Measurements from ENCODE around the gene HK1.

The HK1 gene

GRCh38 chr10:69334302-69335062 lies 56.2 kb downstream of the HK1 start:
- H3K4me3 ChIP-seq (ENCODE audit: insufficient read depth, low read depth, low read length): no peak overlapping the region
- no peaks in the 10 kb centered on the region for H3K36me3 ChIP-seq (ENCODE audit: control insufficient read depth, insufficient read depth, low read length)
- H3K27ac ChIP-seq (ENCODE audit: insufficient read depth, low read depth, low read length, poor library complexity, severe bottlenecking): no peak overlapping the region
- 87 to 89% methylated on average over 19 of the region's 19 CpGs for WGBS, 2 experiments
- H3K27me3 ChIP-seq (ENCODE audit: control insufficient read depth, insufficient read depth, low read length, poor library complexity, severe bottlenecking): no peaks in the 10 kb centered on the region
- H3K4me1 ChIP-seq (ENCODE audit: control insufficient read depth, insufficient read depth, low read length): peaks cover 36% of the 10 kb centered on the region
- no peaks in the 10 kb centered on the region for H3K9me3 ChIP-seq (ENCODE audit: control insufficient read depth, low read length)

- Histone ChIP-seq H3K36me3 (ENCODE audit: control insufficient read depth, insufficient read depth, low read length) (no peaks in the 10 kb centered on the region), H3K27ac (ENCODE audit: insufficient read depth, low read depth, low read length, poor library complexity, severe bottlenecking) (no peak overlapping the region), H3K4me3 (ENCODE audit: insufficient read depth, low read depth, low read length) (no peak overlapping the region), H3K9me3 (ENCODE audit: control insufficient read depth, low read length) (no peaks in the 10 kb centered on the region), H3K27me3 (ENCODE audit: control insufficient read depth, insufficient read depth, low read length, poor library complexity, severe bottlenecking) (no peaks in the 10 kb centered on the region), H3K4me1 (ENCODE audit: control insufficient read depth, insufficient read depth, low read length) (peaks cover 30% of the 10 kb centered on the region)
- 93 to 94% methylated on average over 13 of the region's 13 CpGs for WGBS, 2 experiments
Measured at GRCh38 chr10:69335063-69335587, 56.8 kb downstream of the HK1 start.

GRCh38 chr10:69335613-69336012 lies 57.3 kb downstream of the HK1 start:
- no peaks in the 10 kb centered on the region for H3K27me3 ChIP-seq (ENCODE audit: control insufficient read depth, insufficient read depth, low read length, poor library complexity, severe bottlenecking)
- no peak overlapping the region for H3K4me3 ChIP-seq (ENCODE audit: insufficient read depth, low read depth, low read length)
- no peaks in the 10 kb centered on the region for H3K9me3 ChIP-seq (ENCODE audit: control insufficient read depth, low read length)
- 93 to 94% methylated on average over 7 to 8 of the region's 8 CpGs for WGBS, 2 experiments
- peaks cover 29% of the 10 kb centered on the region for H3K4me1 ChIP-seq (ENCODE audit: control insufficient read depth, insufficient read depth, low read length)
- no peak overlapping the region for H3K27ac ChIP-seq (ENCODE audit: insufficient read depth, low read depth, low read length, poor library complexity, severe bottlenecking)
- H3K36me3 ChIP-seq (ENCODE audit: control insufficient read depth, insufficient read depth, low read length): no peaks in the 10 kb centered on the region

- 91 to 97% methylated on average over 2 of the region's 2 CpGs for WGBS, 2 experiments
Measured at GRCh38 chr10:69336952-69337295, 58.6 kb downstream of the HK1 start.

GRCh38 chr10:69337296-69338132 lies 59.2 kb downstream of the HK1 start:
- Histone ChIP-seq H3K27me3 (ENCODE audit: control insufficient read depth, insufficient read depth, low read length, poor library complexity, severe bottlenecking) (no peaks in the 10 kb centered on the region), H3K27ac (ENCODE audit: insufficient read depth, low read depth, low read length, poor library complexity, severe bottlenecking) (no peak overlapping the region), H3K4me3 (ENCODE audit: insufficient read depth, low read depth, low read length) (no peak overlapping the region), H3K4me1 (ENCODE audit: control insufficient read depth, insufficient read depth, low read length) (peaks cover 29% of the 10 kb centered on the region), H3K9me3 (ENCODE audit: control insufficient read depth, low read length) (no peaks in the 10 kb centered on the region), H3K36me3 (ENCODE audit: control insufficient read depth, insufficient read depth, low read length) (no peaks in the 10 kb centered on the region)
- WGBS, 2 experiments: 55 to 63% methylated on average over 16 of the region's 16 CpGs

More at GRCh38 chr10:69336952-69337295, 58.6 kb downstream of the HK1 start:
- Histone ChIP-seq H3K9me3 (ENCODE audit: control insufficient read depth, low read length) (no peaks in the 10 kb centered on the region), H3K4me3 (ENCODE audit: insufficient read depth, low read depth, low read length) (no peak overlapping the region), H3K27ac (ENCODE audit: insufficient read depth, low read depth, low read length, poor library complexity, severe bottlenecking) (no peak overlapping the region), H3K4me1 (ENCODE audit: control insufficient read depth, insufficient read depth, low read length) (peaks cover 29% of the 10 kb centered on the region), H3K36me3 (ENCODE audit: control insufficient read depth, insufficient read depth, low read length) (no peaks in the 10 kb centered on the region), H3K27me3 (ENCODE audit: control insufficient read depth, insufficient read depth, low read length, poor library complexity, severe bottlenecking) (no peaks in the 10 kb centered on the region)

- no peaks in the 10 kb centered on the region for H3K36me3 ChIP-seq (ENCODE audit: control insufficient read depth, insufficient read depth, low read length)
- WGBS, 2 experiments: 88 to 89% methylated on average over 8 of the region's 8 CpGs
- no peaks in the 10 kb centered on the region for H3K27me3 ChIP-seq (ENCODE audit: control insufficient read depth, insufficient read depth, low read length, poor library complexity, severe bottlenecking)
- H3K27ac ChIP-seq (ENCODE audit: insufficient read depth, low read depth, low read length, poor library complexity, severe bottlenecking): no peak overlapping the region
- H3K4me3 ChIP-seq (ENCODE audit: insufficient read depth, low read depth, low read length): no peak overlapping the region
- peaks cover 28% of the 10 kb centered on the region for H3K4me1 ChIP-seq (ENCODE audit: control insufficient read depth, insufficient read depth, low read length)
- H3K9me3 ChIP-seq (ENCODE audit: control insufficient read depth, low read length): no peaks in the 10 kb centered on the region
Measured at GRCh38 chr10:69338133-69338456, 59.8 kb downstream of the HK1 start.

GRCh38 chr10:69338547-69339450 lies 60.5 kb downstream of the HK1 start:
- H3K27me3 ChIP-seq (ENCODE audit: control insufficient read depth, insufficient read depth, low read length, poor library complexity, severe bottlenecking): no peaks in the 10 kb centered on the region

GRCh38 chr10:69340695-69341094 lies 62.4 kb downstream of the HK1 start:
- H3K4me3 ChIP-seq (ENCODE audit: insufficient read depth, low read depth, low read length): no peak overlapping the region
- WGBS, 2 experiments: 94 to 95% methylated on average over 9 of the region's 9 CpGs
- H3K36me3 ChIP-seq (ENCODE audit: control insufficient read depth, insufficient read depth, low read length): no peaks in the 10 kb centered on the region
- no peak overlapping the region for H3K27ac ChIP-seq (ENCODE audit: insufficient read depth, low read depth, low read length, poor library complexity, severe bottlenecking)
- no peaks in the 10 kb centered on the region for H3K9me3 ChIP-seq (ENCODE audit: control insufficient read depth, low read length)
- no peaks in the 10 kb centered on the region for H3K27me3 ChIP-seq (ENCODE audit: control insufficient read depth, insufficient read depth, low read length, poor library complexity, severe bottlenecking)
- H3K4me1 ChIP-seq (ENCODE audit: control insufficient read depth, insufficient read depth, low read length): peaks cover 27% of the 10 kb centered on the region

More at GRCh38 chr10:69338547-69339450, 60.5 kb downstream of the HK1 start:
- H3K27ac ChIP-seq (ENCODE audit: insufficient read depth, low read depth, low read length, poor library complexity, severe bottlenecking): no peak overlapping the region
- H3K36me3 ChIP-seq (ENCODE audit: control insufficient read depth, insufficient read depth, low read length): no peaks in the 10 kb centered on the region
- peaks cover 22% of the 10 kb centered on the region for H3K4me1 ChIP-seq (ENCODE audit: control insufficient read depth, insufficient read depth, low read length)
- H3K4me3 ChIP-seq (ENCODE audit: insufficient read depth, low read depth, low read length): no peak overlapping the region
- WGBS, 2 experiments: 88 to 90% methylated on average over 9 of the region's 9 CpGs
- H3K9me3 ChIP-seq (ENCODE audit: control insufficient read depth, low read length): no peaks in the 10 kb centered on the region

GRCh38 chr10:69343905-69344304 lies 65.6 kb downstream of the HK1 start:
- peaks cover 9% of the 10 kb centered on the region for H3K4me1 ChIP-seq (ENCODE audit: control insufficient read depth, insufficient read depth, low read length)
- H3K36me3 ChIP-seq (ENCODE audit: control insufficient read depth, insufficient read depth, low read length): no peaks in the 10 kb centered on the region
- H3K9me3 ChIP-seq (ENCODE audit: control insufficient read depth, low read length): no peaks in the 10 kb centered on the region
- no peak overlapping the region for H3K4me3 ChIP-seq (ENCODE audit: insufficient read depth, low read depth, low read length)
- H3K27ac ChIP-seq (ENCODE audit: insufficient read depth, low read depth, low read length, poor library complexity, severe bottlenecking): no peak overlapping the region
- H3K27me3 ChIP-seq (ENCODE audit: control insufficient read depth, insufficient read depth, low read length, poor library complexity, severe bottlenecking): no peaks in the 10 kb centered on the region
- WGBS, 2 experiments: 94 to 95% methylated on average over 4 of the region's 4 CpGs

Measured in ectodermal cell (in vitro differentiated cells).